GM12873 (cell line): ENCODE measurements around the gene NKX6-2.

ENCODE experiments used
- CTCF ChIP-seq: IDR thresholded peaks from 2 replicates; pipeline ENCODE4 v1.5.1; 2012; ENCODE audit warnings: low read depth, mild to moderate bottlenecking, moderate library complexity, low read length, control low read depth; ENCODE audit not compliant: insufficient read depth; ENCODE audit errors: missing control alignments

The NKX6-2 gene

GRCh38 chr10:132786884-132787494 lies 1.0 kb upstream of the NKX6-2 start:
- no peak for TF ChIP-seq CTCF

- no peak for TF ChIP-seq CTCF
Measured at GRCh38 chr10:132786476-132786883, 533 bp upstream of the NKX6-2 start.

- TF ChIP-seq CTCF, result no peak
Measured at GRCh38 chr10:132784866-132785722, 853 bp downstream of the NKX6-2 start.

GRCh38 chr10:132783940-132784865 lies 1.7 kb downstream of the NKX6-2 start:
- no peak for TF ChIP-seq CTCF

- TF ChIP-seq CTCF, result no peak
Measured at GRCh38 chr10:132783165-132783939, 2.6 kb downstream of the NKX6-2 start.

GRCh38 chr10:132781556-132781955 lies 4.4 kb downstream of the NKX6-2 start:
- TF ChIP-seq CTCF, result no peak

GRCh38 chr10:132780356-132780755 lies 5.6 kb downstream of the NKX6-2 start:
- no peak for TF ChIP-seq CTCF
